Mesothelial cell of epicardium (in vitro differentiated cells): ENCODE results near the gene FOCAD. TPM values are rescaled to one million over a fixed set of nuclear protein-coding genes. Genes with fewer than 3 reads are reported as not detected.

Experiments used
- DNase-seq, 2 experiments: peaks; one replicate each; pipeline ENCODE4 v3.0.0; 2021; ENCODE audit warnings: low spot score in 2 of 2; ENCODE audit not compliant: unreplicated experiment in 2 of 2
- H3K27ac Mint-ChIP-seq: 2 replicates; pipeline ENCODE4 v1.8.0; 2021; ENCODE audit warnings: mixed read lengths
- H3K27me3 Mint-ChIP-seq: 2 replicates; pipeline ENCODE4 v1.8.0; 2021; ENCODE audit warnings: low read depth, mixed read lengths
- H3K36me3 Mint-ChIP-seq: 2 replicates; pipeline ENCODE4 v1.8.0; 2021; ENCODE audit warnings: mixed read lengths
- H3K4me1 Mint-ChIP-seq: 2 replicates; pipeline ENCODE4 v1.8.0; 2021; ENCODE audit warnings: mixed read lengths
- H3K4me3 Mint-ChIP-seq: 2 replicates; pipeline ENCODE4 v1.8.0; 2021; ENCODE audit warnings: mild to moderate bottlenecking, moderate library complexity, mixed read lengths
- H3K9me3 Mint-ChIP-seq: 2 replicates; pipeline ENCODE4 v1.8.0; 2021; ENCODE audit warnings: mixed read lengths
- CTCF ChIP-seq: fragments of 200-600 bp; sonication (generic); IDR thresholded peaks from one replicate; pipeline ENCODE4 v1.5.0; 2021; ENCODE audit warnings: antibody characterized with exemption; ENCODE audit not compliant: unreplicated experiment
- total RNA-seq: library from RNA; stranded (reverse); gene quantifications from 3 replicates; pipeline ENCODE4 v1.2.1, GENCODE V29; 2021

The FOCAD gene
- total RNA-seq, 1 donor from 2014 or later = 78.4 TPM

GRCh38 chr9:20944507-20944906 is 260.4 kb downstream of the FOCAD start:
- Mint-ChIP-seq H3K9me3 (no peaks in the 10 kb centered on the region), H3K27me3 (no peaks in the 10 kb centered on the region), H3K4me3 (no peak overlapping the region), H3K36me3 (peaks cover 11% of the 10 kb centered on the region), H3K4me1 (peaks cover 17% of the 10 kb centered on the region), H3K27ac (no peak overlapping the region)
- TF ChIP-seq CTCF = no peak
- no peak for DNase-seq

GRCh38 chr9:20945269-20945668 is 261.2 kb downstream of the FOCAD start:
- H3K9me3 Mint-ChIP-seq = no peaks in the 10 kb centered on the region
- no peak for DNase-seq
- no peak overlapping the region for H3K4me3 Mint-ChIP-seq
- peaks cover 17% of the 10 kb centered on the region for H3K4me1 Mint-ChIP-seq
- H3K27me3 Mint-ChIP-seq = no peaks in the 10 kb centered on the region
- TF ChIP-seq CTCF = no peak
- peaks cover 13% of the 10 kb centered on the region for H3K36me3 Mint-ChIP-seq
- no peak overlapping the region for H3K27ac Mint-ChIP-seq

GRCh38 chr9:20945856-20946255 is 261.8 kb downstream of the FOCAD start:
- peaks cover 16% of the 10 kb centered on the region for H3K4me1 Mint-ChIP-seq
- H3K27me3 Mint-ChIP-seq = no peaks in the 10 kb centered on the region
- no peak for DNase-seq
- no peak overlapping the region for H3K4me3 Mint-ChIP-seq
- H3K27ac Mint-ChIP-seq = no peak overlapping the region
- no peaks in the 10 kb centered on the region for H3K9me3 Mint-ChIP-seq
- TF ChIP-seq CTCF = no peak
- peaks cover 17% of the 10 kb centered on the region for H3K36me3 Mint-ChIP-seq

GRCh38 chr9:20948703-20949102 is 264.6 kb downstream of the FOCAD start:
- H3K9me3 Mint-ChIP-seq = no peaks in the 10 kb centered on the region
- no peaks in the 10 kb centered on the region for H3K27me3 Mint-ChIP-seq
- peaks cover 7% of the 10 kb centered on the region for H3K4me1 Mint-ChIP-seq
- no peak overlapping the region for H3K4me3 Mint-ChIP-seq
- peaks cover 42% of the 10 kb centered on the region for H3K36me3 Mint-ChIP-seq
- TF ChIP-seq CTCF = no peak
- H3K27ac Mint-ChIP-seq = no peak overlapping the region
- DNase-seq = no peak

GRCh38 chr9:20950707-20951106 is 266.6 kb downstream of the FOCAD start:
- Mint-ChIP-seq H3K27me3 (no peaks in the 10 kb centered on the region), H3K36me3 (peaks cover 41% of the 10 kb centered on the region), H3K9me3 (no peaks in the 10 kb centered on the region), H3K27ac (no peak overlapping the region), H3K4me3 (no peak overlapping the region), H3K4me1 (peaks cover 6% of the 10 kb centered on the region)
- no peak for DNase-seq
- TF ChIP-seq CTCF = no peak
